Activated gamma-delta T cell treated with anti-CD3 and anti-CD28 coated beads, Interleukin-2, amount 50 U/mL, for 16 hours (primary cell): ENCODE results near the gene EXOSC7.

Experiments used
- DNase-seq: peaks from one replicate; pipeline ENCODE4 v3.0.0-alpha.2; 2020; ENCODE audit warnings: low read depth

The EXOSC7 gene

GRCh38 chr3:44992555-44993470 lies 16.8 kb downstream of the EXOSC7 start:
- no peak for DNase-seq

GRCh38 chr3:44993471-44994205 lies 17.6 kb downstream of the EXOSC7 start:
- DNase-seq: no peak

GRCh38 chr3:44995142-44995770 lies 19.2 kb downstream of the EXOSC7 start:
- DNase-seq: no peak

- no peak for DNase-seq
Measured at GRCh38 chr3:44996556-44996969, 20.5 kb downstream of the EXOSC7 start.

- no peak for DNase-seq
Measured at GRCh38 chr3:44999782-45000181, 23.7 kb downstream of the EXOSC7 start.

GRCh38 chr3:45000823-45001222 lies 24.8 kb downstream of the EXOSC7 start:
- DNase-seq: no peak

- DNase-seq: no peak
Measured at GRCh38 chr3:45001738-45002137, 25.7 kb downstream of the EXOSC7 start.

GRCh38 chr3:45002139-45002660 lies 26.2 kb downstream of the EXOSC7 start:
- no peak for DNase-seq

- no peak for DNase-seq
Measured at GRCh38 chr3:45002720-45003119, 26.7 kb downstream of the EXOSC7 start.

- DNase-seq: no peak
Measured at GRCh38 chr3:45003406-45003805, 27.4 kb downstream of the EXOSC7 start.

GRCh38 chr3:45003859-45004258 lies 27.8 kb downstream of the EXOSC7 start:
- DNase-seq: no peak

GRCh38 chr3:45007091-45007490 lies 31.0 kb downstream of the EXOSC7 start:
- DNase-seq: no peak

- no peak for DNase-seq
Measured at GRCh38 chr3:45008117-45008516, 32.1 kb downstream of the EXOSC7 start.

- no peak for DNase-seq
Measured at GRCh38 chr3:45009868-45010267, 33.8 kb downstream of the EXOSC7 start.

GRCh38 chr3:45010811-45011333 lies 34.8 kb downstream of the EXOSC7 start:
- no peak for DNase-seq

- no peak for DNase-seq
Measured at GRCh38 chr3:45011756-45012508, 35.9 kb downstream of the EXOSC7 start.

GRCh38 chr3:45012577-45012976 lies 36.5 kb downstream of the EXOSC7 start:
- DNase-seq: no peak

- no peak for DNase-seq
Measured at GRCh38 chr3:45016916-45017315, 40.9 kb downstream of the EXOSC7 start.

GRCh38 chr3:45017821-45018220 lies 41.8 kb downstream of the EXOSC7 start:
- DNase-seq: no peak

GRCh38 chr3:45020534-45020933 lies 44.5 kb downstream of the EXOSC7 start:
- DNase-seq: no peak

GRCh38 chr3:45021524-45022297 lies 45.7 kb downstream of the EXOSC7 start:
- DNase-seq: no peak
